H1 (cell line): ENCODE data around the gene SPOUT1.

Source experiments
- CEBPB ChIP-seq: IDR thresholded peaks from 2 replicates; pipeline ENCODE4 v1.6.1; 2012; ENCODE audit warnings: low read depth, low read length
- EP300 ChIP-seq, 2 experiments: IDR thresholded peaks; 1 replicate in 1 of 2; 2 replicates in 1 of 2; pipeline ENCODE4 v1.6.1; 2011 to 2012; ENCODE audit warnings: low read depth in 2 of 2, low read length in 2 of 2, mild to moderate bottlenecking in 2 of 2, borderline replicate concordance in 1 of 2, inconsistent platforms in 1 of 2, moderate library complexity in 1 of 2
- JUN ChIP-seq: IDR thresholded peaks from 2 replicates; pipeline ENCODE4 v1.6.1; 2011; ENCODE audit warnings: low read depth, mild to moderate bottlenecking, improper control_type of control experiment, low read length
- PHF8 ChIP-seq: fragments of 200-600 bp; sonication (generic); conservative IDR thresholded peaks from 2 replicates; pipeline ENCODE4 v1.7.1; 2012; ENCODE audit warnings: low read depth, mild to moderate bottlenecking, inconsistent platforms, low read length, moderate library complexity
- POLR2A ChIP-seq, 2 experiments: IDR thresholded peaks; 1 replicate in 1 of 2; 2 replicates in 1 of 2; pipeline ENCODE4 v1.6.1; 2011; ENCODE audit warnings: low read depth in 2 of 2, low read length in 2 of 2, mild to moderate bottlenecking in 2 of 2; ENCODE audit errors: control extremely low read depth in 1 of 2
- RAD21 ChIP-seq, 2 experiments: IDR thresholded peaks in 1 of 2; conservative IDR thresholded peaks in 1 of 2; 2 replicates each; pipeline ENCODE4 v1.6.1; 2011; ENCODE audit warnings: low read depth in 2 of 2, low read length in 2 of 2, improper control_type of control experiment in 1 of 2, inconsistent platforms in 1 of 2, mild to moderate bottlenecking in 1 of 2, moderate library complexity in 1 of 2
- SIN3A ChIP-seq, 2 experiments: IDR thresholded peaks in 1 of 2; conservative IDR thresholded peaks in 1 of 2; 2 replicates each; pipeline ENCODE4 v1.6.1; 2011 to 2012; ENCODE audit warnings: low read length in 2 of 2, improper control_type of control experiment in 1 of 2, low read depth in 1 of 2, mild to moderate bottlenecking in 1 of 2
- SP1 ChIP-seq: IDR thresholded peaks from 2 replicates; pipeline ENCODE4 v1.6.1; 2011; ENCODE audit warnings: low read depth, low read length
- TF ChIP-seq, protein P1 (sequence below), 3 experiments: IDR thresholded peaks; 1 replicate in 2 of 3; 2 replicates in 1 of 3; pipeline versions ENCODE4 v1.5.1 to v1.6.1; 2011; ENCODE audit warnings: low read length in 3 of 3, mild to moderate bottlenecking in 3 of 3, inconsistent platforms in 2 of 3, low read depth in 1 of 3, moderate library complexity in 1 of 3; ENCODE audit not compliant: insufficient read depth in 1 of 3; ENCODE audit errors: control extremely low read depth in 1 of 3
- TF ChIP-seq, protein P2 (sequence below): IDR thresholded peaks from 2 replicates; pipeline ENCODE4 v1.6.1; 2012; ENCODE audit warnings: inconsistent platforms
- TF ChIP-seq, protein P3 (sequence below): IDR thresholded peaks from 2 replicates; pipeline ENCODE4 v1.6.1; 2011; ENCODE audit warnings: low read length, improper control_type of control experiment
- TF ChIP-seq, protein P4 (sequence below): IDR thresholded peaks from 2 replicates; pipeline ENCODE4 v1.6.1; 2012; ENCODE audit warnings: inconsistent platforms

DNA sequence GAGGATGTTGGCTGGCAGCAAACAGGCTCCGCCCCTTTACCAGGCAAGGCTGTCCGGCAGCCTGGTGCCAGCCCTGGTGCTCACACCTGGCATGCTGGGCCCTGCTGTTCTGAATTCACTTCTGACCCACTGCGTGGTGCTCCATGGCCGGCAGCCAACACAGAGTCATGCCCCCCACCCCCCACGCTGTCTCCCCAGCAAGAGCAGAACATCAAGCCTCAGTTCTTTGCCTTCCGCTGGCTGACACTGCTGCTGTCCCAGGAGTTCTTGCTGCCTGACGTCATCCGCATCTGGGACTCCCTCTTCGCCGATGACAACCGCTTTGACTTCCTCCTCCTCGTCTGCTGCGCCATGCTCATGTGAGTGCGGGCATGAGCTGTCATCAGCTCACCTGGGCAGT, 23.9 kb downstream of the SPOUT1 start:
- TF ChIP-seq, protein P1, sequence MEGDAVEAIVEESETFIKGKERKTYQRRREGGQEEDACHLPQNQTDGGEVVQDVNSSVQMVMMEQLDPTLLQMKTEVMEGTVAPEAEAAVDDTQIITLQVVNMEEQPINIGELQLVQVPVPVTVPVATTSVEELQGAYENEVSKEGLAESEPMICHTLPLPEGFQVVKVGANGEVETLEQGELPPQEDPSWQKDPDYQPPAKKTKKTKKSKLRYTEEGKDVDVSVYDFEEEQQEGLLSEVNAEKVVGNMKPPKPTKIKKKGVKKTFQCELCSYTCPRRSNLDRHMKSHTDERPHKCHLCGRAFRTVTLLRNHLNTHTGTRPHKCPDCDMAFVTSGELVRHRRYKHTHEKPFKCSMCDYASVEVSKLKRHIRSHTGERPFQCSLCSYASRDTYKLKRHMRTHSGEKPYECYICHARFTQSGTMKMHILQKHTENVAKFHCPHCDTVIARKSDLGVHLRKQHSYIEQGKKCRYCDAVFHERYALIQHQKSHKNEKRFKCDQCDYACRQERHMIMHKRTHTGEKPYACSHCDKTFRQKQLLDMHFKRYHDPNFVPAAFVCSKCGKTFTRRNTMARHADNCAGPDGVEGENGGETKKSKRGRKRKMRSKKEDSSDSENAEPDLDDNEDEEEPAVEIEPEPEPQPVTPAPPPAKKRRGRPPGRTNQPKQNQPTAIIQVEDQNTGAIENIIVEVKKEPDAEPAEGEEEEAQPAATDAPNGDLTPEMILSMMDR (IDR thresholded peaks at IDR 0.05; ENCODE audit: control extremely low read depth in 1 of 3, insufficient read depth in 1 of 3, low read depth in 1 of 3, low read length in 3 of 3): no peak
- TF ChIP-seq PHF8: no peak
- TF ChIP-seq CEBPB: no peak
- TF ChIP-seq, protein P2, sequence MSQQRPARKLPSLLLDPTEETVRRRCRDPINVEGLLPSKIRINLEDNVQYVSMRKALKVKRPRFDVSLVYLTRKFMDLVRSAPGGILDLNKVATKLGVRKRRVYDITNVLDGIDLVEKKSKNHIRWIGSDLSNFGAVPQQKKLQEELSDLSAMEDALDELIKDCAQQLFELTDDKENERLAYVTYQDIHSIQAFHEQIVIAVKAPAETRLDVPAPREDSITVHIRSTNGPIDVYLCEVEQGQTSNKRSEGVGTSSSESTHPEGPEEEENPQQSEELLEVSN: no peak
- no peak for TF ChIP-seq RAD21 (IDR thresholded peaks at IDR 0.05 in 1 of 2, conservative IDR thresholded peaks at IDR 0.05 in 1 of 2; ENCODE audit: low read depth in 2 of 2, low read length in 2 of 2)
- TF ChIP-seq, protein P3, sequence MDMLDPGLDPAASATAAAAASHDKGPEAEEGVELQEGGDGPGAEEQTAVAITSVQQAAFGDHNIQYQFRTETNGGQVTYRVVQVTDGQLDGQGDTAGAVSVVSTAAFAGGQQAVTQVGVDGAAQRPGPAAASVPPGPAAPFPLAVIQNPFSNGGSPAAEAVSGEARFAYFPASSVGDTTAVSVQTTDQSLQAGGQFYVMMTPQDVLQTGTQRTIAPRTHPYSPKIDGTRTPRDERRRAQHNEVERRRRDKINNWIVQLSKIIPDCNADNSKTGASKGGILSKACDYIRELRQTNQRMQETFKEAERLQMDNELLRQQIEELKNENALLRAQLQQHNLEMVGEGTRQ: no peak
- TF ChIP-seq, protein P4, sequence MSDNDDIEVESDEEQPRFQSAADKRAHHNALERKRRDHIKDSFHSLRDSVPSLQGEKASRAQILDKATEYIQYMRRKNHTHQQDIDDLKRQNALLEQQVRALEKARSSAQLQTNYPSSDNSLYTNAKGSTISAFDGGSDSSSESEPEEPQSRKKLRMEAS: no peak
- no peak for TF ChIP-seq POLR2A (IDR thresholded peaks at IDR 0.05; ENCODE audit: control extremely low read depth in 1 of 2, low read depth in 2 of 2, low read length in 2 of 2)
- no peak for TF ChIP-seq EP300 (IDR thresholded peaks at IDR 0.05; ENCODE audit: borderline replicate concordance in 1 of 2, low read depth in 2 of 2, low read length in 2 of 2)
- TF ChIP-seq SIN3A (conservative IDR thresholded peaks at IDR 0.05 in 1 of 2, IDR thresholded peaks at IDR 0.05 in 1 of 2; ENCODE audit: low read depth in 1 of 2, low read length in 2 of 2): no peak
- no peak for TF ChIP-seq JUN
- no peak for TF ChIP-seq SP1
